Measurements from ENCODE around the gene TASP1. TPM values are rescaled to one million over a fixed set of nuclear protein-coding genes. Genes with fewer than 3 reads are reported as not detected.
"Not testable (repeated sequence)": the region's sequence is repeated elsewhere in the genome, so short reads cannot be mapped to it uniquely, and the experiment has no call there.

TASP1 gene
- polyA plus RNA-seq, 3 donors from 2014 or later, result 5.0 to 12.7 (median 6.8) TPM

DNA sequence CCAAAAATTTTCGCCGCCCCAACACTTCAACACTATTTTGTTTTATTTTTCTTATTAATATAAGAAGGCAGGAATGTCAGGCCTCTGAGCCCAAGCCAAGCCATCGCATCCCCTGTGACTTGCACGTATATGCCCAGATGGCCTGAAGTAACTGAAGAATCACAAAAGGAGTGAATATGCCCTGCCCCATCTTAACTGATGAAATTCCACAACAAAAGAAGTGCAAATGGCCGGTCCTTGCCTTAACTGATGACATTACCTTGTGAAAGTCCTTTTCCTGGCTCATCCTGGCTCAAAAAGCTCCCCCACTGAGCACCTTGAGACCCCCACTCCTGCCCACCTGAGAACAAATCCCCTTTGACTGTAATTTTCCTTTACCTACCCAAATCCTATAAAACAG, 276.6 kb downstream of the TASP1 start:
- not testable (repeated sequence) for H3K27ac Mint-ChIP-seq, H3K4me3 Mint-ChIP-seq

DNA sequence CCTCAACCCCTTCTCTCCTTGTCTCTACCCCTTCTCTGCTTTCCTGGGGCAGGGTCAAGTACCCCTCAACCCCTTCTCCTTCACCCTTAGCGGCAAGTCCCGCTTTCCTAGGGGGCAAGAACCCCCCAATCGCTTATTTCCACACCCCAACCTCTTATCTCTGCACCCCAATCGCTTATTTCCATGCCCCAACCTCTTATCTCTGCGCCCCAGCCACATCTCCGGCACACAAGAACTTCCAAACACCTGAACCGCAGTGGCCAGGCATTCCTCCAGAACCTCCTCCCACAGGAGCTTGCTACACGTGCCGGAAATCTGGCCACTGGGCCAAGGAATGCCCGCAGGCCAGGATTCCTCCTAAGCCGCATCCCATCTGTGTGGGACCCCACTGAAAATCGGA, 279.8 kb downstream of the TASP1 start:
- H3K9me3 Mint-ChIP-seq; H3K27me3 Mint-ChIP-seq (ENCODE audit: low read depth in 3 of 3); H3K4me3 Mint-ChIP-seq; H3K36me3 Mint-ChIP-seq; H3K27ac Mint-ChIP-seq; H3K4me1 Mint-ChIP-seq; DNase-seq: not testable (repeated sequence)

More for the DNA sequence above, 276.6 kb downstream of the TASP1 start:
- H3K27me3 Mint-ChIP-seq (ENCODE audit: low read depth in 3 of 3); H3K36me3 Mint-ChIP-seq; DNase-seq; H3K4me1 Mint-ChIP-seq: not testable (repeated sequence)
- H3K9me3 Mint-ChIP-seq, result peaks cover 0 to 11% (median 0%) of the 10 kb centered on the region in 6 donors

DNA sequence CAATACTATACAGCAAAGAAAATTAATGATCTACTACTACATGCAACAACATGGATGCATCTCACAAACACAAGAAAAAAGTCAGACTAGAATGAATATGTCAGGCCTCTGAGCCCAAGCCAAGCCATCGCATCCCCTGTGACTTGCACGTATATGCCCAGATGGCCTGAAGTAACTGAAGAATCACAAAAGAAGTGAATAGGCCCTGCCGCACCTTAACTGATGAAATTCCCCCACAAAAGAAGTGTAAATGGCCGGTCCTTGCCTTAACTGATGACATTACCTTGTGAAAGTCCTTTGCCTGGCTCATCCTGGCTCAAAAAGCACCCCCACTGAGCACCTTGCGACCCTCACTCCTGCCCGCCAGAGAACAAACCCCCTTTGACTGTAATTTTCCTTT, 280.9 kb downstream of the TASP1 start:
- H3K4me3 Mint-ChIP-seq; H3K9me3 Mint-ChIP-seq; H3K27me3 Mint-ChIP-seq (ENCODE audit: low read depth in 3 of 3); DNase-seq; H3K4me1 Mint-ChIP-seq; H3K27ac Mint-ChIP-seq; H3K36me3 Mint-ChIP-seq: not testable (repeated sequence)

DNA sequence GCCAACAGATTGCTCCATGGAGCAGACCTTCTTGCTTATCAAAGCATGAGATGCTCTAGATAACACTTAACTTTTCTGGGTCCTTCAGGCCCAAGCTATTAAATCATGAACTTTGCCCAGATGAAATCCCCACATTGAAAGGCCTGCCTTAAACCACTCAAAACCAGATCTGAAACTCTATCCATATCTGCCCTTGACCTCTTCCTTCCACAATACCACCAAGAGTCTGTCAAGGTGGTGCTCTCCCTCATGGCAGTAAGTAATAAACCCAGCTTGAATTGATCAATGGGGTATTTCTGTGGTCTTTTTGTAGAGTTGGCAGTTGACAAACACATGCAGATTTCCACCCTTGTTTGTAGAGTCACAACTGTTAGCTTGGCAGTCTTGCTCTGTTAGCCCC, 282.1 kb downstream of the TASP1 start:
- H3K4me3 Mint-ChIP-seq, result no peak overlapping the region
- H3K36me3 Mint-ChIP-seq, result no peaks in the 10 kb centered on the region
- peaks cover 0 to 3% (median 0%) of the 10 kb centered on the region in 3 donors for H3K27me3 Mint-ChIP-seq (ENCODE audit: low read depth in 3 of 3)
- no peak for DNase-seq
- no peak overlapping the region for H3K27ac Mint-ChIP-seq
- no peaks in the 10 kb centered on the region for H3K4me1 Mint-ChIP-seq
- peaks cover 0 to 9% (median 1%) of the 10 kb centered on the region in 6 donors for H3K9me3 Mint-ChIP-seq

DNA sequence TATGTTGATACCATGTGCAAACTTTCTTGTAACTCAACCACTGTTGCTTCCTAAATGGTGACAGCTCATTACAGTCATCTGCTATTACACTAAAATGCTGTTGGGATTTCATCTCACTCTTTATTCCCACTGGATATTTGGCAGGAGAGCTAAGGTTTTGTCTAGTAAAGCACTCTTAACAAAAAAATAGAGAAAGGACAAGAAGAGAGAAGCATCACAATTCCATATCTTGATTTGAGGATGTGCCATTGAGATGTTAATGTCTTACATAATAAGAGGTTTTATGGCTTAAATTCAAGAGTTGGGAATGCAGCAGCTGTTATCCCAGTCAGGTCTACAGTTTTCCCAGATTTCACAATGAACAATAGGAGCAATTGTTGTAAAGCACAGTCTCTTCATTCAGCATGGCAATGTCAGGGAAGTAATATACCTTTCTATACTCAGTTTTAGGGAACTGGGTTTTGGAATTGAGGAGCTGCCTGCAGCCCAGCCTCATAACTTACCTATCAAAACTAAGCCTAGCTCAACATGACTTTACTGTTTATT, 282.7 kb downstream of the TASP1 start:
- Mint-ChIP-seq H3K27ac (no peak overlapping the region), H3K36me3 (no peaks in the 10 kb centered on the region), H3K4me1 (no peaks in the 10 kb centered on the region), H3K4me3 (no peak overlapping the region), H3K9me3 (peaks cover 0 to 9% (median 1%) of the 10 kb centered on the region in 6 donors), H3K27me3 (ENCODE audit: low read depth in 3 of 3) (peaks cover 0 to 3% (median 0%) of the 10 kb centered on the region in 3 donors)
- no peak for DNase-seq

DNA sequence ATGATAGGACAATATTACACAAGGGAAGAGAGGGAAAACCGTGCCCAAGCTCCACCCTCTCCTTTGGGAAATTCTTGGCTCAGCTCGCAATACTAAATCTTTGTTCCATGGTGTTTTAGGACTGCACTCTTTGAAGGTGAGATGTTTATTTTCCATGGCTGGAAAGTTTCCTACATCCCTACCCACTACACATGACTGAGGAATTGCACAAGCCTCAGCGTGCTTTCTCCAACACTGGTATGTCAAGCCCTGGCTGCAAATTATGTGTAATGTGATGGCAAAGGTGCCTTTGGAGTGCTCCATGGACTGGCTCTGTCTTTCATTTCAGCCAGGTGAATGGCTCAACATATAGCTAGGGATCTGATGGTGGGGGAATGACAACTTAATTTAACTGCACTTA, 283.3 kb downstream of the TASP1 start:
- no peaks in the 10 kb centered on the region for H3K4me1 Mint-ChIP-seq
- peaks cover 0 to 9% (median 1%) of the 10 kb centered on the region in 6 donors for H3K9me3 Mint-ChIP-seq
- H3K27me3 Mint-ChIP-seq (ENCODE audit: low read depth in 3 of 3), result peaks cover 0 to 3% (median 0%) of the 10 kb centered on the region in 3 donors
- no peak overlapping the region for H3K27ac Mint-ChIP-seq
- no peaks in the 10 kb centered on the region for H3K36me3 Mint-ChIP-seq
- no peak overlapping the region for H3K4me3 Mint-ChIP-seq
- no peak for DNase-seq

DNA sequence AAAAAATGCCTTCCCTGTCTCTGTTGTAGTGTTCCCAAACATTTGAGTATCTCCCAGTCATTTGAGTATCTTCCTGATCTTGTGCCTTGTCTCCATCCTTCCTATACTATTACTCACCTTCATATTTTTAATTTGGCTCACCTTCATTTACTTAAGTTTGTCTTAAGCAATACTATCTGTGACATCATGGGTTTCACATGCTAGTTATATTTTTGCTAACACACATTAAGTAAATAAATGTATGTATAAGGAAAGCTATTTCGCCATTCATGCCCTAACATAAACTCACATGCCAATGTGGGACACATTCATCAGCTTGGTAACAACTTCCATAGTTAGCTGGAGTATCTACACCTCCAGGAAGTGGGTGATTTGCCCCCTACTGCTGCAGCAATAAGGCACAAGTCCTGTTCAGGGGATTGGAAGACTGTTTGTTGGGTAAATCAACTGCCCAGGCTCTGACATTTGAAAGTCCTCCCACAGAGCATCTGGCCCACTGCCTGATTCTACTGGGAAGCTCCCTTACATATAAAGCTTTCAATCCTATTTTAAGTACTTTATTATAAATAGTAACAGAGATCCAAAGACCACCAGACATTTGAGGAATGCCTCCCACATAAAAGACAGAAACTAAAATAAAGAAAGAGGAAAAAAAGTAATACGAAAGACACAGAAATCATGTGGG, 285.3 kb downstream of the TASP1 start:
- Mint-ChIP-seq H3K36me3 (no peaks in the 10 kb centered on the region), H3K4me1 (no peaks in the 10 kb centered on the region), H3K27ac (no peak overlapping the region), H3K9me3 (peaks cover 0 to 6% (median 1%) of the 10 kb centered on the region in 6 donors), H3K27me3 (ENCODE audit: low read depth in 3 of 3) (peaks cover 0 to 5% (median 0%) of the 10 kb centered on the region in 3 donors), H3K4me3 (no peak overlapping the region)
- no peak for DNase-seq

DNA sequence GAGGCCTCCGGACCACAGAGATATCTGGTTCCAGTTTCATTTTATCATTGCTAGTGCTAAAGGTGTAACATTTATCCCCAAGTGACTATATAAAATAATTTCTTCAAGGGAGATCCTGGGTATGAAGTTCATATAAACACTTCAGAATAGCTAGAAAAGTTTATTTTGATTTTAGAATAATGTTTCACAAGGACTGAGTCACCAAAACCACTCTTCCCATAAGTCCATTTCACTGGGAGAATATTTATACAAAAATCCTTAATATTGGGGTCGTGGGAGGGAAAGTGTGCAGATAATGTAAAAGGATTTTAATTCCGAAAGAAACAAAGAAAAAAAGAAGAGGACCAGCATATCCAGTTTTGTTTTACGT, 289.5 kb downstream of the TASP1 start:
- H3K27me3 Mint-ChIP-seq (ENCODE audit: low read depth in 3 of 3), result peaks cover 0 to 3% (median 0%) of the 10 kb centered on the region in 3 donors
- DNase-seq, result no peak
- H3K27ac Mint-ChIP-seq, result no peak overlapping the region
- no peaks in the 10 kb centered on the region for H3K36me3 Mint-ChIP-seq
- H3K4me3 Mint-ChIP-seq, result no peak overlapping the region
- no peaks in the 10 kb centered on the region for H3K4me1 Mint-ChIP-seq
- peaks cover 0 to 13% (median 0%) of the 10 kb centered on the region in 6 donors for H3K9me3 Mint-ChIP-seq

DNA sequence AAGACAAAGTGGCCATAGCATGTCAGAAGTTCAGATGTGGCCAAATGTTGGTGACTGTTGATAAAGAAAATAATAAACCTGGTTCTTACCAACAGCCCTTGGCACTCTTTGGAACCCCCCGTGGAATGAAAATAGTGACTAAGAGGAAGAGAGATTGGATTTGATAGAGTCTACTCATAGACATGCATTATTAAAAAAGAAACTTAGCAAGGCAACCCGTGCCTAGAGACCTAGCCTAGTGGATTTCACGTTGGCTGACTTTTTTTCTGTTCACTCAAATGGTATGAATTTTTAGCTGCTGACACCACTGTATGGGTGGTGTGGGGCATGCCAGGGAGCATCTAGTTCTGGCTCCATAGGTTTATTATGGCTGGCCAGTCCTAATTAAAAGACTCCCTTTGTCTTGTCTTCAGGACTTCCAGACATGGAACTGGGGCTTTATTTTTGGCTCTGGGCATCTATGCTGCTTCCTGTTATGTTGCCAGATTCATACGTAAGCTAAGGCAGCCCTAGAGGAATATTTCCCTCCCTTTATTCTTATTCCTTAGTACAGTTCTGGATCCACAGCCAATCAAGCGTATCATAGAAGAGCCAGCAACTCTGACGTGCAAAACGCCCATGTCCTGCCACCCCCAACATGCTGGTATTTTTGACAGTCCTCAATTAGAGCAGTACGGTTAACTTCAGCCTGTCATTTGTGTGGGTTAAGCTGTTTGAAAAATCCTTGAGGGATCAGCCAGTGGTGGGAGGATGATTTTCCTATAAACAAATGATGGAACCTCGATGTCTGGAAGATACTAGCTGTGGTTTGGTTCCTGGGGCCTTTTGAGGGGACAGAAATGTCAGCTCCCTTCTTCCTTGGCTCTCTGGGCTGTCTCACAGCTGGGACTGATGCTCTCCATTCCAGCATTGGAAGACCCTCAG, 290.2 kb downstream of the TASP1 start:
- Mint-ChIP-seq H3K36me3 (no peaks in the 10 kb centered on the region), H3K27ac (no peak overlapping the region)

DNA sequence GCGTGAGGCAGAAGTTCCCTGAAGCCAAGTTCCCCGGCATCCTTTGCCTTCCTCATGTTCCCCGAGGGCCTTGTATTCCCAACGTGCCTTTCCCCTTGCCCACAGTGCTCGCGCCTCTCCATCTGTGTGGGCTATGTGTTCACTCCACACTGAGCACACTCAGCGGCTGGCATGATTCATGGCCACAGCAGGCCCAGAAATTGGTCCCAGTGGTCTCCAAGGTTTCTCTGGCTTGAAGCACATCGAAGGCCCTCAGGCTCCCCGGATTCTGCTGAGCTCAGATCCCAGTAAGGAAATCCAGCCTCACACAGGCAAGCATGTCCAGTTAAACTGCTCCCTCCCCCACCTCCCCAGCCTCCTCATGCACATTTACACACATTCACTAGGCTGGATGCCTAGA, 294.1 kb downstream of the TASP1 start:
- Mint-ChIP-seq H3K4me1 (no peaks in the 10 kb centered on the region), H3K9me3 (peaks cover 0 to 14% (median under 1%) of the 10 kb centered on the region in 6 donors), H3K27me3 (ENCODE audit: low read depth in 3 of 3) (peaks cover 0 to 1% (median 0%) of the 10 kb centered on the region in 3 donors), H3K36me3 (no peaks in the 10 kb centered on the region), H3K27ac (no peak overlapping the region), H3K4me3 (no peak overlapping the region)
- DNase-seq, result no peak

More for the DNA sequence above, 290.2 kb downstream of the TASP1 start:
- Mint-ChIP-seq H3K4me3 (no peak overlapping the region), H3K4me1 (no peaks in the 10 kb centered on the region), H3K9me3 (peaks cover 0 to 14% (median under 1%) of the 10 kb centered on the region in 6 donors), H3K27me3 (ENCODE audit: low read depth in 3 of 3) (peaks cover 0 to 3% (median 0%) of the 10 kb centered on the region in 3 donors)
- no peak for DNase-seq

DNA sequence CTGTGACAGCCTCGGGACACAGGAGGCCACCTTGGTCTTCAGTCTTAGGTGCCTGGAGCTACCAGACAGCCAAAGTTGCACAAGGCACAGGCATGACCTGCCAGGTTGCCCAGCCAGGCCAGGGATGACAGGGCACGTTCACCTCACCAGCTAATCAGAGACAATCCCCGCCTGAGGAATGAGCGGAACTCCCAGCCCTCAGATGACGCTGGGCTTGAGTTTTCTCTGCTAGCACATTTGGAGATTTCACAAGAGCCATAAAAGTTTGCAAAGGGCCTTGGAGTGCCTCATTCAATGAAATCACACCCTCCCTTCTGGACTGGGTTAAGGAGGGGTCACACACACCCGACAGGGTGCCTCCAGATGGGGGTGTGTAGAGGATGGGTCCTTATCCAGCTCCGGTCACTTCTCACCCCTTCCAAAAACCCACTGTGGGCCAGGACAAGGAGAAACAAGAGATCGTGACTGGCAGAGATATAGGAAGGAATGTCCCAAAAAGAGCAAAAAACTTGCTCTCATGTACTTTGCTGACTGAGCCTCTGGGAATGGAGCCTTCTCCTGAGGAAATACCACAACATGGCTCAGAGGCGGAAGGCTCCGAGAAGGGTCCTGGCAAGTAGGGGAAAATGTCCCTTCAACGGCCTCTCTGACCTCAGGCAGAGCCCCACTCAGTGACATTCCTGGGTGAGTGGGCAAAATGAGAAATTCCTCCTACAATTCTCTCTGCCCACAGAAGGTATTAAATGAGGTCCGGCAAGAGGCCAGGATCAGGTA, 296.1 kb downstream of the TASP1 start:
- Mint-ChIP-seq H3K36me3 (no peaks in the 10 kb centered on the region), H3K4me3 (no peak overlapping the region), H3K9me3 (peaks cover 0 to 14% (median 2%) of the 10 kb centered on the region in 6 donors), H3K27ac (no peak overlapping the region), H3K4me1 (no peaks in the 10 kb centered on the region), H3K27me3 (ENCODE audit: low read depth in 3 of 3) (peaks cover 0 to 1% (median 0%) of the 10 kb centered on the region in 3 donors)
- no peak for DNase-seq

DNA sequence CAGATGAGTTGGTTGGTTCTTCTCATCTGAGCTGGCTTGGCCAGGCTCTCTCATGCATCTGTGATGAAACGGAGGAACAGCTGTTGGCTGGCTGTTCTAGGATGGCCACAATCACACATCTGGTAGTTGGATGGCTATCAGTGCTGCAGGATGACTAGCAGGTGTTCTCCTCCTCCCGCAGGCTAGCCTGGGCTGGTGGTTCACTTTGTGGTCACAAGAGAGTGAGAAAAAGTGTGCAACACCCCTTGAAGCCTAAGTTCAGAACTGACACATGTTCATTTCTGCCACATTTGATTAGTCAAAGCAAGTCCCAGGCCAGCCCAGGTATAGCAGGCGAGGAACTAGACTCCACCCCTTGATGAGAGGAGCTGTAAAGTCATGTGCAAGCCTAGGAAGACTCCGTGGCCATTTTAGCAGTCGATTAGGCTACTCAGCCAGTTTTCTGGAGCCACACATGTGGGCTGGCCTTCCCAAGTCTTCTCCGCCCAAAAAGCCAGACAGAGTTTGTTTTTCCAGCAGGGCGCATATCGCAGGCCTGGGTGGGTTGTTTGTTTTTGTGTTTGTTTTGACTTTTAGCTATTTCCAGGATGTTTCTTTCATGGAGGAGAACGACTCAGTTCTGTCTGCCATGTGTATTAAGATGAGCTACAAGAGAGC, 296.9 kb downstream of the TASP1 start:
- Mint-ChIP-seq H3K4me3 (no peak overlapping the region), H3K9me3 (peaks cover 0 to 15% (median 2%) of the 10 kb centered on the region in 6 donors), H3K27me3 (ENCODE audit: low read depth in 3 of 3) (peaks cover 0 to 3% (median 0%) of the 10 kb centered on the region in 3 donors), H3K27ac (no peak overlapping the region), H3K4me1 (no peaks in the 10 kb centered on the region), H3K36me3 (no peaks in the 10 kb centered on the region)
- no peak for DNase-seq

DNA sequence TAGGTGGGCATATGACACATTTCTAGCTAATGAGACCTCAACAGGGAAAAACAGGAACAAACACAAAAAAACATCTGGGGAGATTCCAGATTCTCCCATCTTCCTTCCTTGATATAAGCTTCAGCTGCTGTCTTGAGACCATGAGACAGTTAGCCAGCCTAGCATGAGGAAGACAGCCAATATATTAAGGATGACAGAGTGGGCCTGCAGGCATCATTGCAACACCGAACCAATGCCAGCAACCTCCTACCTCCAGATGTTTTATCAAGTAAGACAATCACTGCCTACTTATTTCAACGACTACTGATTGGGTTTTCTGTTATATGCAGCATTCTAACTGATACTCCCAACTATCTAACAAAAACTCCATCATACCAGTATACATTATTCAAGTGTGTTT, 298.6 kb downstream of the TASP1 start:
- Mint-ChIP-seq H3K9me3 (peaks cover 0 to 15% (median 2%) of the 10 kb centered on the region in 6 donors), H3K4me1 (no peaks in the 10 kb centered on the region), H3K4me3 (no peak overlapping the region), H3K27me3 (ENCODE audit: low read depth in 3 of 3) (peaks cover 0 to 3% (median 3%) of the 10 kb centered on the region in 3 donors), H3K27ac (no peak overlapping the region), H3K36me3 (no peaks in the 10 kb centered on the region)
- DNase-seq, result no peak
